ENCODE measurements around the gene TMEM132C.
"Not testable (repeated sequence)": the region's sequence is repeated elsewhere in the genome, so short reads cannot be mapped to it uniquely, and the experiment has no call there.

Gene TMEM132C

GRCh38 chr12:128468926-128469325 is 202.0 kb downstream of the TMEM132C start:
- DNase-seq (ENCODE audit: extremely low read depth in 1 of 2, low read depth in 1 of 2), result no peak

- DNase-seq (ENCODE audit: extremely low read depth in 1 of 2, low read depth in 1 of 2), result no peak
Observed at GRCh38 chr12:128471491-128471890, 204.5 kb downstream of the TMEM132C start.

GRCh38 chr12:128474916-128475315 is 207.9 kb downstream of the TMEM132C start:
- no peak for DNase-seq (ENCODE audit: extremely low read depth in 1 of 2, low read depth in 1 of 2)

GRCh38 chr12:128476266-128476665 is 209.3 kb downstream of the TMEM132C start:
- no peak for DNase-seq (ENCODE audit: extremely low read depth in 1 of 2, low read depth in 1 of 2)

GRCh38 chr12:128483526-128484255 is 216.7 kb downstream of the TMEM132C start:
- no peak for DNase-seq (ENCODE audit: extremely low read depth in 1 of 2, low read depth in 1 of 2)

DNA sequence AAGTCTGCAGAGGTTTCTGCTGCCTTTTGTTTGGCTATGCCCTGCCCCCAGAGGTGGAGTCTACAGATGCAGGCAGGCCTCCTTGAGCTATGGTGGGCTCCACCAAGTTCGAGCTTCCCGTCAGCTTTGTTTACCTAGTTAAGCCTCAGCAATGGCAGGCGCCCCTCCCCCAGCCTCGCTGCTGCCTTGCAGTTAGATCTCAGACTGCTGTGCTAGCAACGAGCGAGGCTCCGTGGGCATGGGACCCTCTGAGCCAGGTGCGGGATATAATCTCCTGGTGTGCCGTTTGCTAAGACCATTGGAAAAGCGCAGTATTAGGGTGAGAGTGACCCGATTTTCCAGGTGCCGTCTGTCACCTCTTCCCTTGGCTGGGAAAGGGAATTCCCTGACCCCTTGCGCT is 230.4 kb downstream of the TMEM132C start:
- DNase-seq (ENCODE audit: extremely low read depth in 1 of 2, low read depth in 1 of 2), result not testable (repeated sequence)

DNA sequence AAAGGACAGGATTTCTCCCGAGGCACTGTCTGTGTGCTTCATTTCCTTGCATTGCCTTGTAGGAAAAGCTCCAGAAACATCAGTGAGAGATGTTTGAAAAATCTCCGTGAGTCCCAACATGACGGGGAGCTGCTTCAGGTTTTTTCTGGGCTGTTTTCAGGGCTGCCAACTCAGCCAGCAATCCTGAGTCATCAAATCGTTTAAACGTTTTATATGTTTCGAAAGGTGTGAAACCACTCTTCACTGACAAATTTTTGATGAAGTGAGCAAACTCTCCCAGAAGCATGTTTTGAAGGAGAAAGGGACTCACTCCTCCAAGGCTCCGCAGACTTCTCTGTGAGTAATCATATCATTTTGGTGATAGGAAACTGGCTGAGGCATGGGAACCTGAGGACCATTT is 240.5 kb downstream of the TMEM132C start:
- DNase-seq (ENCODE audit: extremely low read depth in 1 of 2, low read depth in 1 of 2), result no peak

GRCh38 chr12:128509170-128509569 is 242.2 kb downstream of the TMEM132C start:
- DNase-seq (ENCODE audit: extremely low read depth in 1 of 2, low read depth in 1 of 2), result no peak

DNA sequence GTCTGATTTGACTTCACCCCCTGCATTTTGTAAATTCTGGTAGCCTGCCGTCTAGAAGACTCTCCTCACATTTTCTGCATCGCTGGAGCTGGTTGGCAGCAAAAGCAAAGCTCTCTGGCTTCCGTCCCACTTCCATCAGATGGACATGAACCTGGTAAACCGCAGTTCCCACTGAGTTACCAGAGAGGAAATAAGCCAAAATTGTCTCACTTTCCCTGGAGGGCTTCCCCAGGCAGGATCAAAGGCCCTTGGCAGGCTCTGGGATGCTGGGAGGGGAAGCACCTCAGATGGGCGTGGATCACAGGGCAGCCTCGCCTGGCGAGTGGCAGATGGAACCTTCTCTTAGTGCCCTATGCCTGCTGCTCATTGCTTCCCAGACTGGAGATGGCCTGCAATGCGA is 243.5 kb downstream of the TMEM132C start:
- no peak for DNase-seq (ENCODE audit: extremely low read depth in 1 of 2, low read depth in 1 of 2)

GRCh38 chr12:128513331-128513730 is 246.4 kb downstream of the TMEM132C start:
- DNase-seq (ENCODE audit: extremely low read depth in 1 of 2, low read depth in 1 of 2), result no peak

GRCh38 chr12:128513831-128514230 is 246.9 kb downstream of the TMEM132C start:
- DNase-seq (ENCODE audit: extremely low read depth in 1 of 2, low read depth in 1 of 2), result no peak

GRCh38 chr12:128518644-128519043 is 251.7 kb downstream of the TMEM132C start:
- DNase-seq (ENCODE audit: extremely low read depth in 1 of 2, low read depth in 1 of 2), result no peak

DNA sequence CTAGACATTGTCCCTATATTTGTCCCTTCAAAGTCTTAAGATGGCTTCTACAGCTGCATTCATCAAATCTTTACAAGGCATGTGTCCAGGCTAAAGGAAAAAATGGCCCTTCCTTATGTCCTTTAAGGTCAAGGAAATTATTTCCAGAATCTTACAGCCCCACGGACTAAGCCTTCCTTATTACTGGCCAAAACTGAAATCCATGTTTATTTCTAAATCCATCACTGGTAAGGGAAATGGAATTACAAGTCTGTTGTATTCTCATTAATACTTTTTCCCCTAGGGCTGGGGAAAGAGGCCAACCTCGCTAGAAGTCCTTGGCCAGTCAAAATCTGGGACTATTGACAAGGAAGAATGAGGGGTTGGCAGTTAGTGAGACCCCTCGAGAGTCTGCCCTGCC is 252.5 kb downstream of the TMEM132C start:
- DNase-seq (ENCODE audit: extremely low read depth in 1 of 2, low read depth in 1 of 2), result no peak

DNA sequence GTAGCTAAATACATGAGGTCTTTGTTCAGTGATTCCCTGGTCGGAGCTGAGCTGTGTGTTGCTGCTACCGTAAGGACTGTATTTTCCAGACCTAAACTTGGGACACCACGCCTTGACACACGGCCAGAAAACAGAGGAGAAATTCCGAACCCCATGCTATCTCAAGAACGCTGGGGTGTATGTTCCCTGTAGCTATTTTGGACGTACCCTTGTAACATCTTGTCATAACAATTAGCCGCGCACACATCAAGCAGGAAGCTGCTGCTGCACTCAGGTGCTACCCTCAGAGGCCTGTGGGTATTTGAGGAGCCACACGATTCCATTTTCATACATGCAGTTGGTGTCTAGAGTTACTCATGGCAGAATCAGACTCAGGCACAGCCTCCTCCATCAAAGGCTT is 255.0 kb downstream of the TMEM132C start:
- no peak for DNase-seq (ENCODE audit: extremely low read depth in 1 of 2, low read depth in 1 of 2)

- DNase-seq (ENCODE audit: extremely low read depth in 1 of 2, low read depth in 1 of 2), result no peak
Observed at GRCh38 chr12:128524439-128524838, 257.5 kb downstream of the TMEM132C start.

- no peak for DNase-seq (ENCODE audit: extremely low read depth in 1 of 2, low read depth in 1 of 2)
Observed at GRCh38 chr12:128531170-128531569, 264.2 kb downstream of the TMEM132C start.

- DNase-seq (ENCODE audit: extremely low read depth in 1 of 2, low read depth in 1 of 2), result no peak
Observed at GRCh38 chr12:128534906-128535305, 267.9 kb downstream of the TMEM132C start.

DNA sequence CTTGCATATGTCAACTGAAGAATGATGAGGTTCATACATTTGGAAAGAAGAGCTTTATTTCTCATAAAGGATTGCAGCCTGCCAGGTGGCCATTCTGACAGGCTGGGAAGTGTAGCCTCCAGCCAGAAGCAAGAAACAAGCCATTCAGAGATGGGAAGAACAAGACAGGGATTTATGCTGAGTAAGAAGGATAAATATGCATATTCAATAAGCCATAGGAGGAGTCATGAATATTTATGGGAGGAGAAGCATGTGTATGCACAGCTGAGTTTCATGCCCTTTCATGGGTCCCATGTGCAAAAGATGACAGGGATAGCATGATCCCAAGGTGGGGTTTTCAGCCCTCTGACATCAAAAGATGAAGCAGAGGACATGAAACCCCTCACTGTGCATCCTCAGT is 269.8 kb downstream of the TMEM132C start:
- no peak for DNase-seq (ENCODE audit: extremely low read depth in 1 of 2, low read depth in 1 of 2)

- DNase-seq (ENCODE audit: extremely low read depth in 1 of 2, low read depth in 1 of 2), result no peak
Observed at GRCh38 chr12:128537668-128538067, 270.7 kb downstream of the TMEM132C start.

GRCh38 chr12:128542844-128543243 is 275.9 kb downstream of the TMEM132C start:
- no peak for DNase-seq (ENCODE audit: extremely low read depth in 1 of 2, low read depth in 1 of 2)

DNA sequence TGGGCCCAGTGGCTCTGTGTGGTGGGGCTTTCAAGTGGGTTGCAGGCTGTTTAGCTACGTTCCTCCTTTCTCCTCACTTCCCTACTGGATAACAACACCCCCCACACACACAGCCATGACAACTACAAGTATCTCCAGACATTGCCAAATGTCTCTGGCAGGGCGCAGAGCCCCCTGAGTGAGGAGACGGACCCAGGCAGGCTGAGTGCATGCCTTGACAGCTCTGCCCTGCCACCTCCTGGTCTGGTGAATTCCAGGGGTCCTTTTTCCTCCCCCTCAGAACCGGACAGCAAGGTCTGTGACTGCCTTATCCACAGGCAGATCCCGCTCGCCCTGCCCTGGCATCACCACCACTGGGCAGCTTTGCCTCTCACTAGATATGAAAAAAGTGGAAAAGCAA is 276.5 kb downstream of the TMEM132C start:
- DNase-seq (ENCODE audit: extremely low read depth in 1 of 2, low read depth in 1 of 2), result no peak

GRCh38 chr12:128543971-128544370 is 277.0 kb downstream of the TMEM132C start:
- DNase-seq (ENCODE audit: extremely low read depth in 1 of 2, low read depth in 1 of 2), result no peak

DNA sequence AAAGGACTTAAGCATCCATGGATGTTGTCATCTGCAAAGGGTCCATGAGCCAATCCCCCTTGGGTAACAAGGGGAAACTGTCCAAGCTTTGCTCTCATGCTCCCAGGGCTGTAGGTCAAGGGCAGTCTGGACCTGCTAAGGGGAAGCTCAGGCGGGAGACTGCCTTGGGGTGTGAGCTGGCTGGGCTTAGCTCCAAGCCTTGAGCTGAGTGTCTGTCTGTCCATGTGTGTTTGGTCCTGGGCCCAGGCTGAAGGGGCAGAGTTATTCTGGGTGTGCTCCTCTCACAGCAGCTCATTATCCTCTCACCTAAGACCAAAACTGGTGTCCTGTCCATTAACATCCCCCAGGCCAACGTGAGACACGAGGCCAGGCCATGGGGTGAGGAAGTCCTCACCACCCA is 282.0 kb downstream of the TMEM132C start:
- DNase-seq (ENCODE audit: extremely low read depth in 1 of 2, low read depth in 1 of 2), result no peak
